IMR-90 (cell line): ENCODE data around the gene SBF2. TPM values are rescaled to one million over a fixed set of nuclear protein-coding genes. Genes with fewer than 3 reads are reported as not detected.

ENCODE experiments used
- ATAC-seq: fragments of 200-7000 bp; cut with Tn5 transposase; 2 replicates; pipeline ENCODE4 v1.9.1; 2020; ENCODE audit warnings: low read depth, mild to moderate bottlenecking, moderate library complexity
- BruUV-seq: library from RNA; stranded (reverse); fragments of 400-500 nt; replicated peaks from 2 replicates; lab custom pipeline; 2021; lab: Mats Ljungman, UMichigan
- CTCF ChIA-PET: fragments of 300-600 bp; formaldehyde crosslinking; extraction: SDS; loops from one replicate; lab custom pipeline; 2021; ENCODE audit warnings: antibody characterized with exemption; lab: Yijun Ruan, JAX
- POLR2A ChIA-PET: fragments of 300-600 bp; sonication (Branson Sonifier 250); formaldehyde crosslinking; loops from one replicate; lab custom pipeline; 2022; ENCODE audit warnings: antibody characterized with exemption; ENCODE audit not compliant: unreplicated experiment; lab: Charles Lee
- DNase-seq: peaks from one replicate; pipeline ENCODE4 v3.0.0; 2013
- H2AFZ ChIP-seq: replicated peaks from 2 replicates; pipeline ENCODE3; 2013; ENCODE audit warnings: low read length, mild to moderate bottlenecking; ENCODE audit not compliant: poor library complexity
- H2AK5ac ChIP-seq: 2 replicates; pipeline ENCODE4 v1.6.1; 2013; ENCODE audit warnings: low read depth, low read length, inconsistent platforms
- H2AK9ac ChIP-seq: replicated peaks from 2 replicates; pipeline ENCODE3; 2013; ENCODE audit warnings: mild to moderate bottlenecking, low read depth, low read length, moderate library complexity; ENCODE audit not compliant: poor library complexity
- H2BK120ac ChIP-seq: 2 replicates; pipeline ENCODE4 v1.6.1; 2013; ENCODE audit warnings: low read depth, low read length, inconsistent platforms
- H2BK15ac ChIP-seq: 3 replicates; pipeline ENCODE4 v1.6.1; 2013; ENCODE audit warnings: low read depth, low read length, inconsistent platforms
- H2BK20ac ChIP-seq: 2 replicates; pipeline ENCODE4 v1.6.1; 2013; ENCODE audit warnings: low read depth, mild to moderate bottlenecking, inconsistent platforms, low read length, moderate library complexity
- H2BK5ac ChIP-seq: 2 replicates; pipeline ENCODE4 v1.6.1; 2013; ENCODE audit warnings: mild to moderate bottlenecking, low read depth, low read length, inconsistent platforms; ENCODE audit not compliant: poor library complexity, severe bottlenecking
- H3K14ac ChIP-seq: replicated peaks from 2 replicates; pipeline ENCODE4 v1.6.1; 2013; ENCODE audit warnings: low read depth, low read length, inconsistent platforms
- H3K18ac ChIP-seq: 2 replicates; pipeline ENCODE4 v1.6.1; 2013; ENCODE audit warnings: low read depth, low read length, control low read depth
- H3K23ac ChIP-seq: 2 replicates; pipeline ENCODE4 v1.6.1; 2013; ENCODE audit warnings: low read depth, low read length, inconsistent platforms
- H3K27ac ChIP-seq: 2 replicates; pipeline ENCODE4 v1.5.1; 2013; ENCODE audit warnings: mild to moderate bottlenecking, control low read depth, low read length; ENCODE audit not compliant: insufficient read depth
- H3K27me3 ChIP-seq: 2 replicates; pipeline ENCODE4 v1.6.1; 2013; ENCODE audit warnings: low read length; ENCODE audit not compliant: control insufficient read depth, insufficient read depth
- H3K36me3 ChIP-seq: 2 replicates; pipeline ENCODE4 v1.6.1; 2013; ENCODE audit warnings: low read length, mixed read lengths; ENCODE audit not compliant: control insufficient read depth, insufficient read depth
- H3K4ac ChIP-seq: 2 replicates; pipeline ENCODE4 v1.6.1; 2013; ENCODE audit warnings: low read depth, low read length, inconsistent platforms
- H3K4me1 ChIP-seq: 2 replicates; pipeline ENCODE4 v1.6.1; 2013; ENCODE audit warnings: low read length, mixed read lengths; ENCODE audit not compliant: control insufficient read depth, insufficient read depth
- H3K4me2 ChIP-seq: 2 replicates; pipeline ENCODE4 v1.6.1; 2013; ENCODE audit warnings: low read depth, mild to moderate bottlenecking, control low read depth, low read length, moderate library complexity
- H3K4me3 ChIP-seq: 2 replicates; pipeline ENCODE4 v1.5.1; 2013; ENCODE audit warnings: low read depth, mild to moderate bottlenecking, control low read depth, low read length, moderate library complexity; ENCODE audit not compliant: insufficient read depth
- H3K56ac ChIP-seq: 2 replicates; pipeline ENCODE4 v1.6.1; 2013; ENCODE audit warnings: low read length, inconsistent platforms; ENCODE audit not compliant: insufficient read depth; ENCODE audit errors: extremely low read depth
- H3K79me1 ChIP-seq, 2 experiments: 2 replicates each; pipeline ENCODE4 v1.6.1; 2013; ENCODE audit warnings: low read length in 2 of 2, inconsistent platforms in 1 of 2, low read depth in 1 of 2
- H3K9ac ChIP-seq: 2 replicates; pipeline ENCODE4 v1.6.1; 2013; ENCODE audit warnings: low read depth, low read length, control low read depth
- H3K9me1 ChIP-seq: 2 replicates; pipeline ENCODE4 v1.6.1; 2013; ENCODE audit warnings: low read length, inconsistent platforms; ENCODE audit not compliant: insufficient read depth
- H3K9me3 ChIP-seq: 2 replicates; pipeline ENCODE4 v1.6.1; 2013; ENCODE audit warnings: low read length; ENCODE audit not compliant: control insufficient read depth, insufficient read depth
- H4K20me1 ChIP-seq: 2 replicates; pipeline ENCODE4 v1.6.1; 2013; ENCODE audit warnings: low read length, inconsistent platforms; ENCODE audit not compliant: insufficient read depth
- H4K5ac ChIP-seq: 2 replicates; pipeline ENCODE4 v1.6.1; 2013; ENCODE audit warnings: mild to moderate bottlenecking, low read depth, low read length, control low read depth
- H4K8ac ChIP-seq, 2 experiments: 2 replicates each; pipeline ENCODE4 v1.6.1; 2013; ENCODE audit warnings: low read depth in 2 of 2, low read length in 2 of 2, control low read depth in 1 of 2, inconsistent platforms in 1 of 2
- H4K91ac ChIP-seq: 2 replicates; pipeline ENCODE4 v1.6.1; 2013; ENCODE audit warnings: low read depth, low read length, inconsistent platforms; ENCODE audit not compliant: insufficient read depth
- CHD1 ChIP-seq: IDR thresholded peaks from 2 replicates; pipeline ENCODE4 v1.6.1; 2012; ENCODE audit warnings: low read depth, low read length, improper control_type of control experiment
- FOS ChIP-seq: fragments of 150-350 bp; IDR thresholded peaks from 2 replicates; pipeline ENCODE4 v1.6.1; 2016; ENCODE audit warnings: low read depth, low read length
- MXI1 ChIP-seq: IDR thresholded peaks from 2 replicates; pipeline ENCODE4 v1.6.1; 2012; ENCODE audit warnings: low read depth, mild to moderate bottlenecking, low read length, moderate library complexity, borderline replicate concordance
- whole genome bisulfite sequencing, 2 experiments: methylation state at CpG; one replicate each; pipeline versions ENCODE4 v1.1.5 to v1.1.7; 2013; ENCODE audit warnings: missing lambda C conversion rate in 2 of 2; ENCODE audit not compliant: insufficient read length in 1 of 2; ENCODE audit errors: extremely low coverage in 2 of 2; 5-methylcytosine and 5-hydroxymethylcytosine counted together
- dilution Hi-C: fragments of 300-500 bp; cut with HindIII; formaldehyde crosslinking; loops from one replicate; pipeline ENCODE4 v1.14.3; 2018; ENCODE audit warnings: low sequenced_read_pairs; ENCODE audit not compliant: unreplicated experiment
- in situ Hi-C: fragments of 300-500 bp; cut with MboI; formaldehyde crosslinking; loops from 3 replicates; pipeline ENCODE4 v1.14.3; 2019; ENCODE audit warnings: low sequenced_read_pairs, inconsistent platforms, mixed read lengths
- intact Hi-C: fragments of 100-400 bp; cut with micrococcal nuclease; formaldehyde crosslinking; loops from 2 replicates; pipeline ENCODE4 v1.10.0; 2022
- polyA plus RNA-seq, 3 experiments: library from polyadenylated mRNA; depleted of rRNA; stranded (reverse); fragments of >200 nt; gene quantifications; 2 replicates each; pipeline ENCODE4 v1.2.3, GENCODE V29; 2012; ENCODE audit warnings: low replicate concordance in 1 of 3
- total RNA-seq: library from RNA; depleted of rRNA; stranded (reverse); fragments of >200 nt; gene quantifications from 2 replicates; pipeline ENCODE4 v1.2.3, GENCODE V29; 2012

The SBF2 gene
- total and polyA plus RNA-seq, 2 of the 4 experiments (the other 2 are of a cell fraction), result 23.8 to 51.8 TPM

GRCh38 chr11:9799886-9800285 lies 494.1 kb downstream of the SBF2 start:
- TF ChIP-seq CHD1 (no peak), MXI1 (no peak), FOS (no peak)
- peak overlapping the region; percentile 59 for H4K5ac ChIP-seq
- CTCF ChIA-PET, result interaction anchor here (0.7 kb wide), 1 partner anchor 37 kb away, joined by 4 read pairs; no protein-coding TSS in a partner anchor
- peaks cover 0 to 20% of the 10 kb centered on the region in 2 experiments; a peak in 3 of 4 replicates for H3K79me1 ChIP-seq
- no peaks in the 10 kb centered on the region for H4K20me1 ChIP-seq
- H3K4me3 ChIP-seq, result no peak overlapping the region
- H4K91ac ChIP-seq, result peak overlapping the region; percentile 66
- peak overlapping the region; percentile 38; the same call in 1 of the 2 replicates for H3K23ac ChIP-seq
- intact Hi-C loops (no loop called here), in situ Hi-C loops (no loop called here), dilution Hi-C loops (no loop called here)
- H3K18ac ChIP-seq, result peak overlapping the region; percentile 33; the same call in 1 of the 2 replicates
- DNase-seq (no peak), ATAC-seq (no peak)
- no peak overlapping the region for H2AK9ac ChIP-seq
- no peak overlapping the region for H3K56ac ChIP-seq
- H3K9me3 ChIP-seq, result no peaks in the 10 kb centered on the region
- no peak overlapping the region for H3K9ac ChIP-seq
- no TSS peak for BruUV-seq
- peaks cover 3% of the 10 kb centered on the region for H3K9me1 ChIP-seq
- H3K36me3 ChIP-seq, result peaks cover 8% of the 10 kb centered on the region
- no CpG with 5 or more reads among the region's 3 CpGs for WGBS, 2 experiments
- H4K8ac ChIP-seq, result peak overlapping the region in 1 of 2 experiments; percentile 55; a peak in 2 of 4 replicates
- peak overlapping the region; percentile 54; the same call in 1 of the 2 replicates for H2AK5ac ChIP-seq
- peak overlapping the region; percentile 6; the same call in 2 of the 3 replicates for H2BK15ac ChIP-seq
- peak overlapping the region; percentile 59; the same call in 1 of the 2 replicates for H2BK120ac ChIP-seq
- peak overlapping the region; percentile 84 for H3K4ac ChIP-seq
- peak overlapping the region; percentile 60 for H2BK5ac ChIP-seq
- no peak overlapping the region; the same call in 1 of the 2 replicates for H3K27ac ChIP-seq
- H2BK20ac ChIP-seq, result peak overlapping the region; percentile 66; the same call in 1 of the 2 replicates
- peaks cover 22% of the 10 kb centered on the region for H3K4me1 ChIP-seq
- POLR2A ChIA-PET, result no interaction called here
- H3K27me3 ChIP-seq, result no peaks in the 10 kb centered on the region
- H3K14ac ChIP-seq, result peak overlapping the region; percentile 74
- H3K4me2 ChIP-seq, result no peak overlapping the region
- no peak overlapping the region for H2AFZ ChIP-seq
